ENCODE data around the gene RPL38.

Gene RPL38

GRCh38 chr17:74251051-74251450 is 47.6 kb downstream of the RPL38 start:
- no peak for DNase-seq

DNA sequence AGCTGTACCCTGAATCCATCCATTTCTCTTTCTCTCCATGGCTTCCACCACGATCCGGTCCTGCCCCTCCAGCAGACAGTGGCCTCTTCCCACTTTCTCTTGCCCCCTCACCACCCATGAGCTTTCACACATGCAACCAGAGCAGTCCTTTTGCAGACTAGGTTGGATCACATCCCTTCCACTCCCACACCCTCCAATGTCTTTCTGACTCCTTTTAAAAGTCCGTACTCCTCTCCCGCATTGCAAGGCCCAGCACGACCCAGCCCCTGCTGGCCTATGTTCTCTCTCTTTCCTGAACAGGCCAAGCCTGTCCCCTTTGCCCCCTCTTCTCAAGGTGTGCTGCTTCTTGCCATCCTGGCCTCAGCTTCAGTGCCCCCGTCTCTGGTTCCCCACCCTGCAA is 48.1 kb downstream of the RPL38 start:
- DNase-seq: no peak

- no peak for DNase-seq
Measured at GRCh38 chr17:74252211-74252610, 48.7 kb downstream of the RPL38 start.

- no peak for DNase-seq
Measured at GRCh38 chr17:74253036-74253435, 49.6 kb downstream of the RPL38 start.

DNA sequence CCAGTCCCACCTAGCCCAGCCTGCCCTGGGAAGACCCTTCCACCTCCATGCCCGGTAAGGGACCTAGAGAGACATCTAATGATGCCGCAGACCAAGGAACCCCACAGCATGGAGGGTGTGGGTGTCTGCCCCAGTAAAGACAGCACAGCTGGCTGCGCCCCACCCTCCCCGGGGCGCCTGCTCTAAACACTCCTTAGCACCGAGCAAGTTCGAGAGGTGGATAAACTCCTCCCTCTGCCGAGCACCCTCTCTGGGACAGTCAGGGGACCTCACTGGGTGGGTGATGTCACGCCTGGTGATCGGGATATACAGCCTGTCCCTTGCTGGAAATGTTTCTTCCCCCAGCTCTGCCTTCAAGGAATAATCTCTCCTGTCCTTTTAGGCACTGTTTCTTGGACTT is 53.8 kb downstream of the RPL38 start:
- DNase-seq: no peak

DNA sequence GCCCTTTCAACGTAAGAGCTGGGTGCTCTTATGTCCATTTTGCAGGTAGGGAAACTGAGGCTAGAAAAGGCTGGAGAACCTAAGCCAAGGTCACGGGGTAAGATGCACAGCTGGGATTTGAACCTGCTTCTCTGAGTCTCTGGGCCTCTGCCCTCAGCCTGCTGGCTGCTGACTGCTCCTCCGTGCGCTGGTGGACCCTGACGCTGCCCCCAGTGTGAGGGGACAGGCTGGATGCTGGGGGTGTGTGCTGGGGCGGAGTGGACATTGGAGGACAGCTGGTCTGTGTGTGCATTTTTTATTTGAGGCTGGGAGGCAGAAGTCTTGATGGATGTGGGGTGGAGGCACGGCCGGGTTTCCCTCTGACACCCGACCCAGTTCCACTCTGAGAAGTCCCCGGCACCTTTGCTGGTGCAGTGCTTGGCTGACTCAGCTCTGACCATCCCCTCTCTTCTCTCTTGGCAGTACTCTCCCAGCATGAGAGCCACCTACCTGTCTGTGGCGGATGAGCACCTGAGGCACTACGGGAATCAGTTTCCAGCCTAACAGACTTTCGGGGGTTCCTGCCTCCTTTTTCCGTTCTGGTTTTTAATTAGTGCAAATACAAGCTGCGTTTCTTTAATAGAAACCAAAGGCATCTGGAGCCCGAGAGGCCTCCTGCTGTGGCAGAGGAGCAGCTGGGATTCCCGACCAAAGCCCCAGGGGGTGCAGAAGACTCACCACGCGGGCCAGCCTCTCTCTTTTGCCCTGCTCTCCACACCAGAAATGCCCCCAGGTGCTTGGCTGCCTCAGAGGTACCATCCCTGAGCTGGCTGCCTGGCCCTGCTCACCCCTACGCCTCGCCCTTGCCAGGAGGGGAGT is 56.4 kb downstream of the RPL38 start:
- no peak for DNase-seq
